PC-9 (cell line): Measurements from ENCODE around the gene KIAA0513. TPM values are rescaled to one million over a fixed set of nuclear protein-coding genes. Genes with fewer than 3 reads are reported as not detected.

Source experiments
- BruUV-seq: library from RNA; stranded (reverse); fragments of 400-500 nt; replicated peaks from 2 replicates; lab custom pipeline; 2021; lab: Mats Ljungman, UMichigan
- CTCF ChIA-PET: fragments of 300-600 bp; sonication (Branson Sonifier 250); formaldehyde crosslinking; loops from one replicate; lab custom pipeline; 2022; ENCODE audit warnings: antibody characterized with exemption; lab: Charles Lee
- POLR2A ChIA-PET: fragments of 300-600 bp; sonication (Branson Sonifier 250); formaldehyde crosslinking; loops from one replicate; lab custom pipeline; 2022; ENCODE audit warnings: antibody characterized with exemption; ENCODE audit not compliant: unreplicated experiment; lab: Charles Lee
- DNase-seq, 2 experiments: peaks; one replicate each; pipeline versions ENCODE4 v3.0.0 to v3.0.0-alpha.2; 2015 to 2022; ENCODE audit warnings: mixed read lengths in 1 of 2
- H2AFZ ChIP-seq: fragments of 200-600 bp; sonication (generic); 2 replicates; pipeline ENCODE4 v1.8.1; 2017; ENCODE audit warnings: antibody characterized with exemption
- H3F3A ChIP-seq: fragments of 200-600 bp; sonication (generic); 2 replicates; pipeline ENCODE4 v1.8.1; 2017; ENCODE audit warnings: antibody characterized with exemption, mild to moderate bottlenecking, low read depth; ENCODE audit not compliant: insufficient read depth
- H3K27ac ChIP-seq: fragments of 200-600 bp; sonication (generic); 2 replicates; pipeline ENCODE4 v1.6.1; 2016; ENCODE audit warnings: mixed run types
- H3K27me3 ChIP-seq: fragments of 200-600 bp; sonication (generic); 2 replicates; pipeline ENCODE4 v1.6.1; 2016; ENCODE audit warnings: low read depth, mixed run types; ENCODE audit not compliant: insufficient read depth
- H3K36me3 ChIP-seq: fragments of 200-600 bp; sonication (generic); 2 replicates; pipeline ENCODE4 v1.6.1; 2016; ENCODE audit warnings: low read depth, mixed run types
- H3K4me1 ChIP-seq: fragments of 200-600 bp; sonication (generic); replicated peaks from 2 replicates; pipeline ENCODE4 v1.6.1; 2016; ENCODE audit warnings: mixed run types; ENCODE audit not compliant: insufficient read depth
- H3K4me2 ChIP-seq: fragments of 200-600 bp; sonication (generic); 2 replicates; pipeline ENCODE4 v1.6.1; 2017; ENCODE audit warnings: mixed run types
- H3K4me3 ChIP-seq: fragments of 200-600 bp; sonication (generic); 2 replicates; pipeline ENCODE4 v1.6.1; 2016; ENCODE audit warnings: mixed run types
- H3K79me2 ChIP-seq: fragments of 200-600 bp; sonication (generic); 2 replicates; pipeline ENCODE4 v1.6.1; 2017; ENCODE audit warnings: low read depth, mixed run types
- H3K9me2 ChIP-seq: fragments of 200-600 bp; sonication (generic); 2 replicates; pipeline ENCODE4 v1.8.1; 2017; ENCODE audit warnings: mild to moderate bottlenecking; ENCODE audit not compliant: insufficient read depth
- H3K9me3 ChIP-seq: fragments of 200-600 bp; sonication (generic); 2 replicates; pipeline ENCODE4 v1.8.1; 2016; ENCODE audit warnings: low read depth; ENCODE audit not compliant: insufficient read depth
- H4K20me1 ChIP-seq: fragments of 200-600 bp; sonication (generic); 2 replicates; pipeline ENCODE4 v1.8.1; 2017; ENCODE audit not compliant: insufficient read depth
- EZH2 ChIP-seq: fragments of 200-600 bp; sonication (generic); IDR thresholded peaks from 2 replicates; pipeline ENCODE4 v1.8.0; 2017; ENCODE audit warnings: antibody characterized with exemption, low read depth
- intact Hi-C: fragments of 100-400 bp; cut with micrococcal nuclease; formaldehyde crosslinking; loops from one replicate; pipeline ENCODE4 v1.10.0; 2022; ENCODE audit not compliant: unreplicated experiment
- total RNA-seq: library from RNA; stranded (reverse); gene quantifications from 2 replicates; pipeline ENCODE4 v1.2.3, GENCODE V29; 2021
- TF ChIP-seq, protein P1 (sequence below): fragments of 200-600 bp; sonication (generic); conservative IDR thresholded peaks from 2 replicates; pipeline ENCODE4 v1.6.1; 2017; ENCODE audit warnings: mixed run types, antibody characterized with exemption, mild to moderate bottlenecking, moderate library complexity

Gene KIAA0513
- total RNA-seq, 1 experiment from 2014 or later: 4.3 TPM

DNA sequence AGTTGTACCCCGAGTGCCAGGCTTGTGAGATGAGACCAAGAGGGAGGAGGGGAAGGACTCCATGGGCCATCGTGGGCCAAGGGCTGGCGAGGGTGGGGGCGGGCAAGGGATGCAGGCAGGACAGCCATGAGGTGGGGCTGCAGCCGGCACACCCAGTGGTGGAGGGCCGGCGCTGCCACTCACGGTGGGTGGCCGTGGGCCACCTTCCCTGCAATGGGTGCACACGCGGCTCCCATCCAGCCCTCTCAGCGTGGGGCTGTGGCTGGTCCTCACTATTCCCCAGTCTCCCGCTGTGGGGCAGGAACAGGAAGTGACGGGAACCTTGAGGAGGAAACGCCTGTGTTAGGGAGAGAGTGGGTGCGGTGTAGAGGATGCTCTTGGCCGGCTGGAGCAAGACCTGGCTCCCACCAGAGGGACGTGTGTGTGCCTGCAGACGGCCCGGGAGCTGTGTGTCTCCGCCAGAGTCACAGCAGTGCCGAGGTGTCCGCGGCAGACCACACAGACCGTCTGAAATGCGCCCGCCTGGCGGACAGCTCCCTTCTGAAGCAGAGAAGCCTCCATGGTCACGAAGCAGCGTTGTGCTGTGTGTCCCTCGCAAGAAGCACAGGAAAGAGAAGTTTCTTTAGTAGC, 61.1 kb downstream of the KIAA0513 start:
- no peak overlapping the region for H3K4me2 ChIP-seq
- no peak for DNase-seq
- H2AFZ ChIP-seq: no peak overlapping the region
- no peaks in the 10 kb centered on the region for H4K20me1 ChIP-seq
- H3K79me2 ChIP-seq: no peaks in the 10 kb centered on the region
- peaks cover 14% of the 10 kb centered on the region for H3K27me3 ChIP-seq
- H3K4me3 ChIP-seq: no peak overlapping the region
- intact Hi-C loops: loop anchor here (5.0 kb wide), 1 partner anchor 336 kb away; no protein-coding TSS in a partner anchor
- H3K9me3 ChIP-seq: no peaks in the 10 kb centered on the region
- no peaks in the 10 kb centered on the region for H3K9me2 ChIP-seq
- no TSS peak for BruUV-seq
- TF ChIP-seq, protein P1, sequence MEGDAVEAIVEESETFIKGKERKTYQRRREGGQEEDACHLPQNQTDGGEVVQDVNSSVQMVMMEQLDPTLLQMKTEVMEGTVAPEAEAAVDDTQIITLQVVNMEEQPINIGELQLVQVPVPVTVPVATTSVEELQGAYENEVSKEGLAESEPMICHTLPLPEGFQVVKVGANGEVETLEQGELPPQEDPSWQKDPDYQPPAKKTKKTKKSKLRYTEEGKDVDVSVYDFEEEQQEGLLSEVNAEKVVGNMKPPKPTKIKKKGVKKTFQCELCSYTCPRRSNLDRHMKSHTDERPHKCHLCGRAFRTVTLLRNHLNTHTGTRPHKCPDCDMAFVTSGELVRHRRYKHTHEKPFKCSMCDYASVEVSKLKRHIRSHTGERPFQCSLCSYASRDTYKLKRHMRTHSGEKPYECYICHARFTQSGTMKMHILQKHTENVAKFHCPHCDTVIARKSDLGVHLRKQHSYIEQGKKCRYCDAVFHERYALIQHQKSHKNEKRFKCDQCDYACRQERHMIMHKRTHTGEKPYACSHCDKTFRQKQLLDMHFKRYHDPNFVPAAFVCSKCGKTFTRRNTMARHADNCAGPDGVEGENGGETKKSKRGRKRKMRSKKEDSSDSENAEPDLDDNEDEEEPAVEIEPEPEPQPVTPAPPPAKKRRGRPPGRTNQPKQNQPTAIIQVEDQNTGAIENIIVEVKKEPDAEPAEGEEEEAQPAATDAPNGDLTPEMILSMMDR: no peak
- no peaks in the 10 kb centered on the region for H3K36me3 ChIP-seq
- CTCF ChIA-PET: no interaction called here
- no peak overlapping the region for H3K27ac ChIP-seq
- POLR2A ChIA-PET: no interaction called here
- H3F3A ChIP-seq: no peaks in the 10 kb centered on the region
- H3K4me1 ChIP-seq: no peaks in the 10 kb centered on the region

- Histone ChIP-seq H3K27me3 (peaks cover 22% of the 10 kb centered on the region), H4K20me1 (no peaks in the 10 kb centered on the region), H3K4me3 (no peak overlapping the region), H3K4me1 (no peaks in the 10 kb centered on the region), H2AFZ (no peak overlapping the region), H3K36me3 (no peaks in the 10 kb centered on the region), H3K27ac (no peak overlapping the region), H3K79me2 (no peaks in the 10 kb centered on the region), H3K9me3 (no peaks in the 10 kb centered on the region), H3K9me2 (no peaks in the 10 kb centered on the region), H3F3A (no peaks in the 10 kb centered on the region), H3K4me2 (no peak overlapping the region)
- intact Hi-C loops: loop anchor here (5.0 kb wide), 1 partner anchor 337 kb away; no protein-coding TSS in a partner anchor
- CTCF ChIA-PET: no interaction called here
- POLR2A ChIA-PET: no interaction called here
- no TSS peak for BruUV-seq
- TF ChIP-seq, protein P1: no peak
- TF ChIP-seq EZH2: no peak
- DNase-seq: no peak
These were observed 61.9 kb downstream of the KIAA0513 start for GRCh38 chr16:85089525-85089924.

GRCh38 chr16:85090181-85090580, 62.6 kb downstream of the KIAA0513 start:
- Histone ChIP-seq H3K9me2 (no peaks in the 10 kb centered on the region), H3K4me3 (no peak overlapping the region), H3K79me2 (no peaks in the 10 kb centered on the region), H3K27ac (no peak overlapping the region), H3F3A (no peaks in the 10 kb centered on the region), H3K36me3 (no peaks in the 10 kb centered on the region), H2AFZ (no peak overlapping the region), H4K20me1 (no peaks in the 10 kb centered on the region), H3K27me3 (peaks cover 29% of the 10 kb centered on the region), H3K4me1 (no peaks in the 10 kb centered on the region), H3K4me2 (no peak overlapping the region), H3K9me3 (no peaks in the 10 kb centered on the region)
- no peak for TF ChIP-seq EZH2
- BruUV-seq: no TSS peak
- intact Hi-C loops: no loop called here
- DNase-seq: no peak
- POLR2A ChIA-PET: no interaction called here
- CTCF ChIA-PET: no interaction called here
